A549 (cell line): ENCODE measurements around the gene DYNLRB1. TPM values are rescaled to one million over a fixed set of nuclear protein-coding genes. Genes with fewer than 3 reads are reported as not detected.
A peak's percentile ranks its signal among the peaks of the same experiment; 100 is the strongest.

Experiments used
- ATAC-seq, 2 experiments: fragments of 200-7000 bp in 1 of 2; fragments of >200 bp in 1 of 2; cut with Nextera tagmentation in 1 of 2; cut with Tn5 transposase in 1 of 2; 3 replicates each; pipeline versions ENCODE4 v1.8.0 to v1.9.1; 2018 to 2020; ENCODE audit warnings: mild to moderate bottlenecking in 1 of 2, moderate library complexity in 1 of 2
- CTCF ChIA-PET: fragments of 300-600 bp; sonication (Branson Sonifier 250); formaldehyde crosslinking; extraction: SDS; loops from one replicate; lab custom pipeline; 2021; ENCODE audit warnings: antibody characterized with exemption, inconsistent platforms; lab: Yijun Ruan, JAX
- POLR2A ChIA-PET: fragments of 350-600 bp; formaldehyde crosslinking; extraction: SDS; loops from one replicate; lab custom pipeline; 2021; ENCODE audit warnings: antibody characterized with exemption, inconsistent platforms; lab: Yijun Ruan, JAX
- DNase-seq, 2 experiments: peaks; one replicate each; pipeline versions ENCODE4 v3.0.0 to v3.0.0-alpha.2; 2011 to 2016; ENCODE audit warnings: low read depth in 1 of 2, low spot score in 1 of 2
- FAIRE-seq: peaks from 2 replicates; lab custom pipeline; 2011; peaks lifted over from hg19 to GRCh38; lab: Jason Lieb, UNC
- H3K27ac ChIP-seq, 2 experiments: fragments of >200 bp; sonication (Bioruptor Twin); formaldehyde crosslinking; 3 replicates each; pipeline ENCODE4 v1.5.1; 2016 to 2017
- H3K4me1 ChIP-seq: fragments of >200 bp; sonication (Bioruptor Twin); formaldehyde crosslinking; 3 replicates; pipeline ENCODE4 v1.6.1; 2016
- H3K4me2 ChIP-seq: fragments of >200 bp; sonication (Bioruptor Twin); formaldehyde crosslinking; 3 replicates; pipeline ENCODE4 v1.6.1; 2016
- H3K4me3 ChIP-seq: fragments of >200 bp; sonication (Bioruptor Twin); formaldehyde crosslinking; 3 replicates; pipeline ENCODE4 v1.5.1; 2016
- H3K9me3 ChIP-seq: fragments of >200 bp; sonication (Bioruptor Twin); formaldehyde crosslinking; 3 replicates; pipeline ENCODE4 v1.6.1; 2016
- CTCF ChIP-seq: fragments of >200 bp; sonication (Bioruptor Twin); formaldehyde crosslinking; IDR thresholded peaks from 3 replicates; pipeline ENCODE4 v1.5.1; 2016
- ELK1 ChIP-seq: fragments of 150-350 bp; IDR thresholded peaks from 2 replicates; pipeline ENCODE4 v1.6.1; 2014; ENCODE audit warnings: low read depth, mild to moderate bottlenecking, low read length
- FOSL2 ChIP-seq, 2 experiments: fragments of 450-650 bp in 1 of 2; fragments of >200 bp in 1 of 2; sonication (Bioruptor Twin) in 1 of 2; formaldehyde crosslinking; IDR thresholded peaks; 2 replicates each; pipeline versions ENCODE4 v1.5.0 to v1.6.1; 2016 to 2020; ENCODE audit warnings: mild to moderate bottlenecking in 1 of 2, moderate library complexity in 1 of 2
- HOXB13 ChIP-seq: fragments of 250-450 bp; sonication (Bioruptor Pico); IDR thresholded peaks from 2 replicates; pipeline ENCODE4 v1.5.0; 2020; ENCODE audit warnings: low read depth, mild to moderate bottlenecking, moderate library complexity
- MAFK ChIP-seq: fragments of 450-650 bp; IDR thresholded peaks from 2 replicates; pipeline ENCODE4 v1.6.1; 2014; ENCODE audit not compliant: partially characterized antibody
- MYC ChIP-seq: IDR thresholded peaks from 2 replicates; pipeline ENCODE4 v1.6.1; 2012; ENCODE audit warnings: mild to moderate bottlenecking, inconsistent platforms, low read length, improper control_type of control experiment, borderline replicate concordance
- NFE2L2 ChIP-seq: fragments of 150-350 bp; conservative IDR thresholded peaks from 2 replicates; pipeline ENCODE4 v1.6.1; 2014; ENCODE audit warnings: low read length
- RAD21 ChIP-seq, 2 experiments: fragments of >200 bp in 1 of 2; sonication (Bioruptor Twin) in 1 of 2; formaldehyde crosslinking in 1 of 2; IDR thresholded peaks in 1 of 2; conservative IDR thresholded peaks in 1 of 2; 2 replicates in 1 of 2; 3 replicates in 1 of 2; pipeline ENCODE4 v1.6.1; 2012 to 2018; ENCODE audit warnings: inconsistent platforms in 1 of 2
- RNF2 ChIP-seq: fragments of 200-600 bp; sonication (generic); IDR thresholded peaks from 2 replicates; pipeline ENCODE4 v1.6.1; 2016; ENCODE audit warnings: low read depth, mild to moderate bottlenecking, antibody characterized with exemption, moderate library complexity, borderline replicate concordance
- SMC3 ChIP-seq: fragments of >200 bp; sonication (Bioruptor Twin); formaldehyde crosslinking; IDR thresholded peaks from 3 replicates; pipeline ENCODE4 v1.6.1; 2018; ENCODE audit warnings: inconsistent platforms
- WGBS: methylation state at CpG from one replicate; pipeline ENCODE4 v1.1.6; 2017; ENCODE audit errors: missing lambda C conversion rate; 5-methylcytosine and 5-hydroxymethylcytosine counted together
- polyA plus RNA-seq, 4 experiments: library from polyadenylated mRNA; depleted of rRNA in 3 of 4; stranded (reverse); fragments of >200 nt; fragmentation: RNase III in 1 of 4; extraction: RNeasy Plus Mini Kit Qiagen cat#74134 plus additional on column Dnase treatment in 1 of 4; gene quantifications; 2 replicates in 3 of 4; 3 replicates in 1 of 4; pipeline ENCODE4 v1.2.3, GENCODE V29; 2011 to 2017

The DYNLRB1 gene
- polyA plus RNA-seq, 2 of the 4 experiments (the other 2 are of a cell fraction) = 148 to 211 TPM

- DNase-seq = no peak
- WGBS = 76% methylated on average over 6 of the region's 6 CpGs
- Histone ChIP-seq H3K4me2 (peak overlapping the region; percentile 5; the same call in 1 of the 3 replicates), H3K4me1 (peaks cover 14% of the 10 kb centered on the region), H3K4me3 (no peak overlapping the region), H3K27ac (no peak overlapping the region), H3K9me3 (no peaks in the 10 kb centered on the region)
- ATAC-seq = no peak
- no peak for FAIRE-seq
- ChIA-PET POLR2A (interaction anchor here (0.6 to 1.2 kb wide), 2 partner anchors 109 to 160 kb away, joined by 4 read pairs; partner anchors contain the start of gene ITCH), CTCF (interaction anchor here (0.6 to 3.7 kb wide), 13 partner anchors 10 to 997 kb away, joined by 3 to 65 read pairs (median 3); partner anchors contain the start of genes DYNLRB1 and TP53INP2)
- TF ChIP-seq FOSL2 (IDR thresholded peaks at IDR 0.05) (no peak), FOSL2 (CRISPR knock-in tag; IDR thresholded peaks at IDR 0.05) (peak; percentile 73), ELK1 (no peak)
Measured at GRCh38 chr20:34472246-34472925, 43.8 kb upstream of the DYNLRB1 start.

GRCh38 chr20:34473262-34473883, 42.8 kb upstream of the DYNLRB1 start:
- H3K4me1 ChIP-seq = peaks cover 14% of the 10 kb centered on the region
- peak; percentile 44 to 74 for DNase-seq
- CTCF ChIA-PET = interaction anchor here (0.5 to 3.7 kb wide), 17 partner anchors 9 to 218 kb away, joined by 3 to 65 read pairs (median 4); partner anchors contain the start of genes DYNLRB1 and MAP1LC3A
- no peaks in the 10 kb centered on the region for H3K9me3 ChIP-seq
- WGBS = 44% methylated on average over 5 of the region's 5 CpGs
- POLR2A ChIA-PET = interaction anchor here (0.6 to 0.9 kb wide), 2 partner anchors 111 to 160 kb away, joined by 3 to 4 read pairs; partner anchors contain the start of gene ITCH
- H3K4me3 ChIP-seq = no peak overlapping the region
- peak overlapping the region; percentile 5; the same call in 1 of the 3 replicates for H3K4me2 ChIP-seq
- H3K27ac ChIP-seq = no peak overlapping the region
- peak; percentile 94 to 95 for ATAC-seq
- TF ChIP-seq CTCF = peak; percentile 65
- no peak for TF ChIP-seq RNF2
- TF ChIP-seq RAD21 (conservative IDR thresholded peaks at IDR 0.05 in 1 of 2, IDR thresholded peaks at IDR 0.05 in 1 of 2) = peak; percentile 73 to 86
- peak; percentile 83 for TF ChIP-seq SMC3
- TF ChIP-seq NFE2L2 = no peak
- TF ChIP-seq HOXB13 (CRISPR knock-in tag) = no peak
- peak; percentile 72 for FAIRE-seq

GRCh38 chr20:34475979-34476736, 40.1 kb upstream of the DYNLRB1 start:
- peak; percentile 95 to 99 for ATAC-seq
- Histone ChIP-seq H3K27ac (0 out of 6 replicates have a peak overlapping the region, but pooled peaks of 1 of the 2 experiments have one; percentile 17), H3K4me2 (peak overlapping the region; percentile 64), H3K4me1 (peaks cover 14% of the 10 kb centered on the region)
- DNase-seq = peak; percentile 40 to 51
- CTCF ChIA-PET = interaction anchor here (0.7 to 3.6 kb wide), 17 partner anchors 9 to 285 kb away, joined by 3 to 53 read pairs (median 4); no protein-coding TSS in a partner anchor
- peak; percentile 35 to 65 for TF ChIP-seq RAD21 (conservative IDR thresholded peaks at IDR 0.05 in 1 of 2, IDR thresholded peaks at IDR 0.05 in 1 of 2)
- TF ChIP-seq SMC3 = peak; percentile 55
- peak; percentile 84 for TF ChIP-seq CTCF
- no peak for TF ChIP-seq MAFK
- no peak for TF ChIP-seq MYC
- TF ChIP-seq, all 56 proteins: peak for 3
- WGBS = 12% methylated on average over 31 of the region's 38 CpGs
- POLR2A ChIA-PET = interaction anchor here (0.5 kb wide), 1 partner anchor 78 kb away, joined by 3 read pairs; no protein-coding TSS in a partner anchor
- FAIRE-seq = no peak
- H3K4me3 ChIP-seq = no peak overlapping the region
- no peaks in the 10 kb centered on the region for H3K9me3 ChIP-seq
